ENCODE data around the gene NRG3.

Gene NRG3

GRCh38 chr10:82742478-82742877 is 867.5 kb downstream of the NRG3 start:
- Mint-ChIP-seq H3K4me3 (no peak overlapping the region), H3K27ac (no peak overlapping the region), H3K9me3 (no peaks in the 10 kb centered on the region), H3K4me1 (no peaks in the 10 kb centered on the region), H3K36me3 (ENCODE audit: low read depth) (no peaks in the 10 kb centered on the region), H3K27me3 (ENCODE audit: low read depth) (peaks cover 4% of the 10 kb centered on the region)
- TF ChIP-seq CTCF (IDR thresholded peaks at IDR 0.05; ENCODE audit: unreplicated experiment in 3 of 3): no peak

- Mint-ChIP-seq H3K9me3 (no peaks in the 10 kb centered on the region), H3K27ac (no peak overlapping the region), H3K4me1 (no peaks in the 10 kb centered on the region), H3K4me3 (no peak overlapping the region), H3K36me3 (ENCODE audit: low read depth) (no peaks in the 10 kb centered on the region), H3K27me3 (ENCODE audit: low read depth) (no peaks in the 10 kb centered on the region)
- no peak for TF ChIP-seq CTCF (IDR thresholded peaks at IDR 0.05; ENCODE audit: unreplicated experiment in 3 of 3)
Measured at GRCh38 chr10:82742898-82743297, 867.9 kb downstream of the NRG3 start.

DNA sequence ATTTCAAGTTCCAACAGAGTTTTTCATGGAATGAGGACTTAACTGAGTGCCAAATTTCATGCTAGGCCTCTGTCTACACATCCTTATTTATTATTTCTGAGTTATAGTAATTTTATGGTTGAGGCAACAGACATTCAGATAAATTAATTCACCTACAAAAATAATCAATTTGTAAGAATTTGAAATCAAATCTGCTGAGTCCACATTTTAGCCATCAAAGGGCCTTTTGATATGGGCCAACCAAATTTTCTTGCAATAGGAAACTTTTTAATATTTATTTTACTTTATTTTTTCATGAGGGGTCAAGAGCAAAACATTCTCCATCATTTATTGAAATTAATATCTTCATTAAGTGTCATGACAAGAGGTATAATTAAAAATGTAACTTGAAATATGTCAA is 875.5 kb downstream of the NRG3 start:
- Mint-ChIP-seq H3K27me3 (ENCODE audit: low read depth) (no peaks in the 10 kb centered on the region), H3K36me3 (ENCODE audit: low read depth) (no peaks in the 10 kb centered on the region), H3K4me3 (no peak overlapping the region), H3K4me1 (no peaks in the 10 kb centered on the region), H3K27ac (no peak overlapping the region), H3K9me3 (no peaks in the 10 kb centered on the region)
- TF ChIP-seq CTCF (IDR thresholded peaks at IDR 0.05; ENCODE audit: unreplicated experiment in 3 of 3): no peak

DNA sequence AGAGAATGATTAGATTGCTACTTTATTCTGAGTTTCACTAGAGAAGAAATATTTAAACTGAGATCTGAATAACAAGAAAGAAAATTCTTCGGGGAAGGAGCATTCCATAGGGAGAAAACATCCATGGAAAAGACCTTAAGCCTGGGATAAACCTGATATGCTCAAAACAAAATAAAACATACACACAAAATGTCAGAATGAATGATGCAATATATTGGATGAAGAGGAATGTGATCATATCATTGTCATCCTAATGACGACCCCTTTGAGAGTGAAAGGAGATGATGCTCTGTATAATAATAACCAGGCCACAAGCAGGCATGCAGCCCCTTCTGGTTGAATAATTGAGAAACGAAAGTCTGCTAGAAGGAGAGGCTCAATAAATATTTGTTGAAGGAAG is 882.4 kb downstream of the NRG3 start:
- Mint-ChIP-seq H3K36me3 (ENCODE audit: low read depth) (no peaks in the 10 kb centered on the region), H3K9me3 (no peaks in the 10 kb centered on the region), H3K27me3 (ENCODE audit: low read depth) (no peaks in the 10 kb centered on the region), H3K4me1 (no peaks in the 10 kb centered on the region), H3K27ac (peak overlapping the region in 1 of 3 experiments; percentile 3), H3K4me3 (no peak overlapping the region)
- no peak for TF ChIP-seq CTCF (IDR thresholded peaks at IDR 0.05; ENCODE audit: unreplicated experiment in 3 of 3)

- H3K27ac Mint-ChIP-seq: peak overlapping the region in 1 of 3 experiments; percentile 62
- no peak overlapping the region for H3K4me3 Mint-ChIP-seq
- no peak for TF ChIP-seq CTCF (IDR thresholded peaks at IDR 0.05; ENCODE audit: unreplicated experiment in 3 of 3)
- H3K9me3 Mint-ChIP-seq: no peaks in the 10 kb centered on the region
- no peaks in the 10 kb centered on the region for H3K27me3 Mint-ChIP-seq (ENCODE audit: low read depth)
- H3K36me3 Mint-ChIP-seq (ENCODE audit: low read depth): no peaks in the 10 kb centered on the region
- no peaks in the 10 kb centered on the region for H3K4me1 Mint-ChIP-seq
Measured at GRCh38 chr10:82757901-82758300, 882.9 kb downstream of the NRG3 start.

DNA sequence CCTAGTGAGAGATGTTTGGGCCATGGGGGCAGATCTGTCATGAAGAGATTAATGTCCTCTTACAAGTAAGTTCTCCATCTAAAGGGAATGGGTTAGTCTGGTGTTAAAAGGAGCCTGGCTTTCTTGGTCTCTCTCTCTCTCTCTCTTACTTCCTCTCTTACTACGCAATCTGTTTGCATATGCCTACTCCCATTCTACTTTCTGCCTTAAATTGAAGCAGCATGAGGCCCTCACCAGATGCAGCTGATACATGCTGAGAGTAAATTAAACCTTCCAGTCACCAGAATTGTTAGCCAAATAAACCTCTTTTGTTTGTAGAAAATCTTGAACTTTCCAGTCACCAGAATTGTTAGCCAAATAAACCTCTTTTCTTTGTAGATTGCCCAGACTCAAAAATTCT is 884.1 kb downstream of the NRG3 start:
- Mint-ChIP-seq H3K4me1 (no peaks in the 10 kb centered on the region), H3K9me3 (no peaks in the 10 kb centered on the region), H3K27ac (no peak overlapping the region)

More for the DNA sequence above, 884.1 kb downstream of the NRG3 start:
- H3K36me3 Mint-ChIP-seq (ENCODE audit: low read depth): no peaks in the 10 kb centered on the region
- TF ChIP-seq CTCF (IDR thresholded peaks at IDR 0.05; ENCODE audit: unreplicated experiment in 3 of 3): no peak
- no peaks in the 10 kb centered on the region for H3K27me3 Mint-ChIP-seq (ENCODE audit: low read depth)
- no peak overlapping the region for H3K4me3 Mint-ChIP-seq
